Measurements from ENCODE around the gene RIN3. TPM values are rescaled to one million over a fixed set of nuclear protein-coding genes. Genes with fewer than 3 reads are reported as not detected.

Gene RIN3
- total RNA-seq, 4 donors from 2014 or later: 6.2 to 29.8 (median 12.2) TPM

DNA sequence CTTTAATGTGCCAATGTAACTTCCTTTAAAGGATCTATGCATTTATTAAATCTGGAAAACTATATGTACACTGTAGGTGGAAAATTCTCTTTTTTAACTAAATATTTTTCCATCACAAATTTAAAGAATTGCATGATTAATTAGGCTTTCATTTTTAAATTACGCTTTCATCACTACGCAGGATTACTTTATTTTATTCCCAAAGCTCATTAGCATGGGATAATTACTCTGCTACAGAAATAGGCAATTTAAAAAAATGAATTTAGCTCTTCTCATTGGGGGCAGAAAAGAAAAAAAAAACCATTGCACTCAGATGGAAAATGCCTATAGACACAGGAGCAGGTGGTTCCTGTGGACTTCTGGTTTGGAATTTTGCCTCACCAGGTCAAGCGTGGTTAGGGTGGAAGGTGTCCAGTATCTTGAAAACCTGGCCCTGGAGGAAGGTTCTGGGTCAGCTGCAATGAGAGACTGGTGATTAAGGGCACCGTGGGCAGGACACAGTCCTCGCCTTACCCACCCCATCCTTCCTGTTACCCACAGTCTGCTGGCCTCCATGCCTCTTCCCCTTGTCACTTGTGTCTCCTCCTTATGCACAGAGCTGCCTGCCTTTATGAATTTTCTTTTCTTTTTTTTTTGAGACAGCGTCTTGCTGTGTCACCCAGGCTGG is 17.3 kb upstream of the RIN3 start:
- H3K36me3 ChIP-seq: no peaks in the 10 kb centered on the region
- H3K9me3 ChIP-seq: no peaks in the 10 kb centered on the region
- intact Hi-C loops (cut with DNase I; ENCODE audit: low total_unique reads): no loop called here
- no peaks in the 10 kb centered on the region for H3K27me3 ChIP-seq
- no peak for TF ChIP-seq POLR2A (IDR thresholded peaks at IDR 0.05)
- TF ChIP-seq, protein P1, sequence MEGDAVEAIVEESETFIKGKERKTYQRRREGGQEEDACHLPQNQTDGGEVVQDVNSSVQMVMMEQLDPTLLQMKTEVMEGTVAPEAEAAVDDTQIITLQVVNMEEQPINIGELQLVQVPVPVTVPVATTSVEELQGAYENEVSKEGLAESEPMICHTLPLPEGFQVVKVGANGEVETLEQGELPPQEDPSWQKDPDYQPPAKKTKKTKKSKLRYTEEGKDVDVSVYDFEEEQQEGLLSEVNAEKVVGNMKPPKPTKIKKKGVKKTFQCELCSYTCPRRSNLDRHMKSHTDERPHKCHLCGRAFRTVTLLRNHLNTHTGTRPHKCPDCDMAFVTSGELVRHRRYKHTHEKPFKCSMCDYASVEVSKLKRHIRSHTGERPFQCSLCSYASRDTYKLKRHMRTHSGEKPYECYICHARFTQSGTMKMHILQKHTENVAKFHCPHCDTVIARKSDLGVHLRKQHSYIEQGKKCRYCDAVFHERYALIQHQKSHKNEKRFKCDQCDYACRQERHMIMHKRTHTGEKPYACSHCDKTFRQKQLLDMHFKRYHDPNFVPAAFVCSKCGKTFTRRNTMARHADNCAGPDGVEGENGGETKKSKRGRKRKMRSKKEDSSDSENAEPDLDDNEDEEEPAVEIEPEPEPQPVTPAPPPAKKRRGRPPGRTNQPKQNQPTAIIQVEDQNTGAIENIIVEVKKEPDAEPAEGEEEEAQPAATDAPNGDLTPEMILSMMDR (IDR thresholded peaks at IDR 0.05): no peak
- no peak overlapping the region for H3K4me3 ChIP-seq
- no peak for DNase-seq
- H3K27ac ChIP-seq: no peak overlapping the region
- H3K4me1 ChIP-seq: no peaks in the 10 kb centered on the region

DNA sequence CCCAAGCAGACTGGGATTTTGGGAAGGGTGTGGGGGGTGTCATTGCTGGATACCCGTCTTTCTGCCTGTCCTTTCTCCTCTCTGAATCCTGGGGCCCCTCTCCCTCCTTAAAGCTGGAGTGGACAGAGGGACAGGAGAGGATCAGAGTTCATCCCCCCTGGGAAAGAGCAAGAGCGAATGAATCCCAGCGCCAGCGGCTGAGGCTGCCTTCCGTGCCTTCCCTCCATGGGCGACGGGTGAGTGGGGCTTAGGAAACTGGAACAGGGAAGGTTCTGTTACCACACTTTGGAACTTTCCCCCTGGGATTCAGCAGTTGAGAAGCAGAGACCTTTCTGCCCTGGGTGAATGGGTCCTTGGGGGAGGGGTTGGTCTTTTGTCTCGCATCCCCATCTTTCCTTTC is 16.2 kb upstream of the RIN3 start:
- DNase-seq: no peak
- intact Hi-C loops (cut with DNase I; ENCODE audit: low total_unique reads): no loop called here

DNA sequence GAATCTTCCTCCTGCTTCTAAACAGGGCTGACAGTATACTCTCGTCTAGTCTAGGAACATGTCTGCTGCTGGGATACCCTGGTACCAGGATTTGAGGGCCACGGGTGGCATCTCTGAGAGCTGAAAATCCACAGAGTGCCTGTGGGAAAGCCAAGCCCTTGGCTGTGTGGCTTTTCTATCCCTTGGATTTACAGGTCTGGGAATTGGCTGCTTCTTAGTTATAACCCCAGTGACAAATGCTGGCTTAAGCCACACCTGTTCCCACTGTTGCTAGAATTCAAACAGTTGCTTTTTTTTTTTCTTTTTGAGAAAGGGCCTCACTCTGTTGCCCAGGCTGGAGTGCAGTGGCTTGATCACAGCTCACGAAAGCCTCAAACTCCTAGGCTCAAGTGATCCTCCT is 14.3 kb upstream of the RIN3 start:
- Histone ChIP-seq H3K9me3 (no peaks in the 10 kb centered on the region), H3K36me3 (no peaks in the 10 kb centered on the region), H3K27me3 (no peaks in the 10 kb centered on the region), H3K27ac (no peak overlapping the region), H3K4me3 (no peak overlapping the region), H3K4me1 (no peaks in the 10 kb centered on the region)
- no peak for TF ChIP-seq POLR2A (IDR thresholded peaks at IDR 0.05)
- TF ChIP-seq, protein P1 (IDR thresholded peaks at IDR 0.05): no peak
- DNase-seq: no peak
- intact Hi-C loops (cut with DNase I; ENCODE audit: low total_unique reads): no loop called here

More for the DNA sequence above, 16.2 kb upstream of the RIN3 start:
- Histone ChIP-seq H3K27ac (no peak overlapping the region), H3K27me3 (no peaks in the 10 kb centered on the region), H3K9me3 (no peaks in the 10 kb centered on the region), H3K36me3 (no peaks in the 10 kb centered on the region), H3K4me1 (no peaks in the 10 kb centered on the region), H3K4me3 (no peak overlapping the region)
- TF ChIP-seq, protein P1 (IDR thresholded peaks at IDR 0.05): no peak
- TF ChIP-seq POLR2A (IDR thresholded peaks at IDR 0.05): no peak

DNA sequence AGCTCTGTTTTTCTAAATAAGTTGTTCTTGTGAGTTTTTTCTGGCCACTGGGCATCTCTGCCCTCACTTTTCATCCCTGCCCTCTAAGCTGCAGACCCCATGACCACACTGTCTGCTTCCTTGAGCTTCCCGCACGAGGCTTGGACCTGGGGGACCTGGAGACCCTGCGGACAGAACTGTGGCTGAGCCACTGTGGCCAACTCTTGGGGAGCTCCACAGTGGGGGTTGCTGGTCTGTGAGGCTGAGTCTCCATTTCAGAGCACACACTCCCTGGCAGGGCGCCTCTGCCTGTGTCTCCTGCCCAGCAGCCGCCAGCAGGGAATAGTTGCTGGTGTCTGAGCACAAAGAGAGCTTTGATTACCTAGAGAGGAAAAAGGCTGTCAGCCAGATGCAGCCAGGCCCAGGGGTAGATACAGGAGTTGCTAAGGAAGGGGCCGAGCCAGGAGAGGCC is 13.1 kb upstream of the RIN3 start:
- no peaks in the 10 kb centered on the region for H3K27me3 ChIP-seq
- no peaks in the 10 kb centered on the region for H3K9me3 ChIP-seq
- no peak for TF ChIP-seq POLR2A (IDR thresholded peaks at IDR 0.05)
- TF ChIP-seq, protein P1 (IDR thresholded peaks at IDR 0.05): no peak
- no peaks in the 10 kb centered on the region for H3K4me1 ChIP-seq
- no peaks in the 10 kb centered on the region for H3K36me3 ChIP-seq
- H3K4me3 ChIP-seq: no peak overlapping the region
- DNase-seq: no peak
- intact Hi-C loops (cut with DNase I; ENCODE audit: low total_unique reads): no loop called here
- H3K27ac ChIP-seq: no peak overlapping the region

DNA sequence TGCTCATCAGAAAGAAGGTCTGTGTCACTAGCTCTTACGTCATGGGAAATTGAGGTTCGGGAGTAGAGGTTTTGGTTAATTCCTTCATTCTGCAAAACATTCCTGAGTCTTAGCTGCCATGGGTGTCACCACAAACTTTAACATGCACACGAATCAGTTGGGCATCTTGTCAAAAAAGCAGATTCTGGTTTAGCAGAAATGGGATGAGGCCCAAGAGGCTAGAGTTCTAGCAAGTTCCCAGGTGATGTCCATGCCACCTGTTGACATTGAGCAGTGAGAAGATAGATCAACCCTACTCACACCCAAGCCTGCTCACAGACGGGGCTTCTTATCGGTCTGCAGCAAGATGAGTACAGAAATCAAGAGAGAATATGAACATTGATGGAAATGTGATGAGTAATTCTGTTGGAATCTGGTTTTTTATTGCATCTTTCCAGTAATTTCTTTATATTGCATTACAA is 11.7 kb upstream of the RIN3 start:
- no peaks in the 10 kb centered on the region for H3K36me3 ChIP-seq
- H3K27ac ChIP-seq: no peak overlapping the region
- H3K27me3 ChIP-seq: no peaks in the 10 kb centered on the region
- H3K4me3 ChIP-seq: no peak overlapping the region
- TF ChIP-seq, protein P1 (IDR thresholded peaks at IDR 0.05): no peak
- TF ChIP-seq POLR2A (IDR thresholded peaks at IDR 0.05): no peak
- DNase-seq: no peak
- no peaks in the 10 kb centered on the region for H3K4me1 ChIP-seq
- H3K9me3 ChIP-seq: no peaks in the 10 kb centered on the region
- intact Hi-C loops (cut with DNase I; ENCODE audit: low total_unique reads): no loop called here
